H9 (cell line): ENCODE data around the gene LAMC3. TPM values are rescaled to one million over a fixed set of nuclear protein-coding genes. Genes with fewer than 3 reads are reported as not detected.

Source experiments
- DNase-seq: peaks from one replicate; pipeline ENCODE4 v3.0.0-alpha.2; 2017
- H2AFZ ChIP-seq: one replicate; pipeline ENCODE4 v1.6.1; 2013; ENCODE audit warnings: mild to moderate bottlenecking, low read length, control low read depth, moderate library complexity
- H2AK5ac ChIP-seq: 2 replicates; pipeline ENCODE4 v1.6.1; 2013; ENCODE audit warnings: low read length, control low read depth, mixed read lengths; ENCODE audit not compliant: insufficient read length
- H2BK120ac ChIP-seq: one replicate; pipeline ENCODE4 v1.6.1; 2013; ENCODE audit warnings: low read depth, mild to moderate bottlenecking, low read length, control low read depth, inconsistent platforms; ENCODE audit not compliant: poor library complexity, severe bottlenecking
- H2BK12ac ChIP-seq: 2 replicates; pipeline ENCODE4 v1.6.1; 2013; ENCODE audit warnings: low read length, control low read depth, mixed read lengths, low read depth; ENCODE audit not compliant: insufficient read length
- H2BK15ac ChIP-seq: 2 replicates; pipeline ENCODE4 v1.6.1; 2013; ENCODE audit warnings: low read depth, low read length, control low read depth
- H2BK20ac ChIP-seq: one replicate; pipeline ENCODE4 v1.6.1; 2013; ENCODE audit warnings: low read depth, mild to moderate bottlenecking, low read length, control low read depth, inconsistent platforms; ENCODE audit not compliant: poor library complexity, severe bottlenecking
- H2BK5ac ChIP-seq: 2 replicates; pipeline ENCODE4 v1.6.1; 2013; ENCODE audit warnings: low read length, control low read depth, mixed read lengths; ENCODE audit not compliant: insufficient read length
- H3K14ac ChIP-seq: 2 replicates; pipeline ENCODE4 v1.6.1; 2013; ENCODE audit warnings: low read length, control low read depth; ENCODE audit not compliant: insufficient read depth
- H3K18ac ChIP-seq: 2 replicates; pipeline ENCODE4 v1.6.1; 2013; ENCODE audit warnings: low read depth, mild to moderate bottlenecking, mixed read lengths, low read length, control low read depth; ENCODE audit not compliant: insufficient read length
- H3K23ac ChIP-seq: 2 replicates; pipeline ENCODE4 v1.6.1; 2013; ENCODE audit warnings: low read length, control low read depth, mixed read lengths, low read depth; ENCODE audit not compliant: insufficient read length
- H3K23me2 ChIP-seq: 2 replicates; pipeline ENCODE4 v1.6.1; 2013; ENCODE audit warnings: low read depth, mild to moderate bottlenecking, mixed read lengths, low read length, control low read depth; ENCODE audit not compliant: insufficient read length, poor library complexity, severe bottlenecking
- H3K27ac ChIP-seq: 2 replicates; pipeline ENCODE4 v1.5.1; 2013; ENCODE audit warnings: low read length, control low read depth, mixed read lengths, low read depth; ENCODE audit not compliant: insufficient read length
- H3K27me3 ChIP-seq: 2 replicates; pipeline ENCODE4 v1.6.1; 2013; ENCODE audit warnings: low read length, control low read depth, inconsistent platforms; ENCODE audit not compliant: insufficient read depth
- H3K4ac ChIP-seq: 2 replicates; pipeline ENCODE4 v1.6.1; 2013; ENCODE audit warnings: low read depth, mild to moderate bottlenecking, control low read depth, inconsistent platforms, low read length, moderate library complexity
- H3K4me1 ChIP-seq: 2 replicates; pipeline ENCODE4 v1.6.1; 2013; ENCODE audit warnings: low read length, control low read depth, inconsistent platforms; ENCODE audit not compliant: insufficient read depth
- H3K4me2 ChIP-seq: 2 replicates; pipeline ENCODE4 v1.6.1; 2013; ENCODE audit warnings: low read length, control low read depth, mixed read lengths; ENCODE audit not compliant: insufficient read length, insufficient read depth
- H3K56ac ChIP-seq: 2 replicates; pipeline ENCODE4 v1.6.1; 2013; ENCODE audit warnings: low read depth, mild to moderate bottlenecking, mixed read lengths, low read length, control low read depth; ENCODE audit not compliant: insufficient read length
- H3K79me1 ChIP-seq: 2 replicates; pipeline ENCODE4 v1.6.1; 2013; ENCODE audit warnings: low read depth, mild to moderate bottlenecking, moderate library complexity, low read length, control low read depth, inconsistent platforms; ENCODE audit not compliant: insufficient read depth, poor library complexity, severe bottlenecking
- H3K79me2 ChIP-seq: 2 replicates; pipeline ENCODE4 v1.6.1; 2013; ENCODE audit warnings: low read length, control low read depth, inconsistent platforms; ENCODE audit not compliant: insufficient read depth
- H3K9ac ChIP-seq: 2 replicates; pipeline ENCODE4 v1.6.1; 2013; ENCODE audit warnings: low read length, control low read depth, mixed read lengths; ENCODE audit not compliant: insufficient read length; ENCODE audit errors: extremely low read depth
- H3K9me3 ChIP-seq: one replicate; pipeline ENCODE4 v1.6.1; 2013; ENCODE audit warnings: low read depth, low read length, inconsistent platforms; ENCODE audit not compliant: control insufficient read depth
- H3T11ph ChIP-seq: one replicate; pipeline ENCODE4 v1.6.1; 2013; ENCODE audit warnings: mild to moderate bottlenecking, low read length, control low read depth, inconsistent platforms
- H4K20me1 ChIP-seq: one replicate; pipeline ENCODE4 v1.6.1; 2013; ENCODE audit not compliant: control insufficient read depth, insufficient read length, insufficient read depth
- H4K5ac ChIP-seq: 2 replicates; pipeline ENCODE4 v1.6.1; 2013; ENCODE audit warnings: low read depth, mild to moderate bottlenecking, mixed read lengths, low read length, control low read depth; ENCODE audit not compliant: insufficient read length
- H4K8ac ChIP-seq: replicated peaks from 2 replicates; pipeline ENCODE4 v1.6.1; 2013; ENCODE audit warnings: low read length, control low read depth, mixed read lengths, low read depth; ENCODE audit not compliant: insufficient read length
- H4K91ac ChIP-seq: 2 replicates; pipeline ENCODE4 v1.6.1; 2013; ENCODE audit warnings: low read depth, mild to moderate bottlenecking, moderate library complexity, mixed read lengths, low read length, control low read depth; ENCODE audit not compliant: insufficient read length
- H3K27ac Mint-ChIP-seq, 3 experiments: 2 replicates in 2 of 3; 3 replicates in 1 of 3; pipeline ENCODE4 v1.8.0; 2020 to 2021; ENCODE audit warnings: mixed read lengths in 3 of 3, mild to moderate bottlenecking in 1 of 3, moderate library complexity in 1 of 3
- H3K27me3 Mint-ChIP-seq: 2 replicates; pipeline ENCODE4 v1.8.0; 2021; ENCODE audit warnings: low read depth, mild to moderate bottlenecking, moderate library complexity, mixed read lengths
- H3K36me3 Mint-ChIP-seq, 3 experiments: 2 replicates in 2 of 3; 3 replicates in 1 of 3; pipeline ENCODE4 v1.8.0; 2020 to 2021; ENCODE audit warnings: low read depth in 3 of 3, mixed read lengths in 3 of 3; ENCODE audit not compliant: insufficient read depth in 1 of 3
- H3K4me1 Mint-ChIP-seq, 2 experiments: 2 replicates each; pipeline ENCODE4 v1.8.0; 2020; ENCODE audit warnings: mixed read lengths in 2 of 2
- H3K4me3 Mint-ChIP-seq, 2 experiments: 2 replicates in 1 of 2; 3 replicates in 1 of 2; pipeline ENCODE4 v1.8.0; 2020 to 2021; ENCODE audit warnings: mild to moderate bottlenecking in 2 of 2, mixed read lengths in 2 of 2, moderate library complexity in 1 of 2
- H3K9me3 Mint-ChIP-seq, 2 experiments: 2 replicates in 1 of 2; 3 replicates in 1 of 2; pipeline ENCODE4 v1.8.0; 2020; ENCODE audit warnings: mild to moderate bottlenecking in 2 of 2, mixed read lengths in 2 of 2, moderate library complexity in 1 of 2
- CTCF ChIP-seq: fragments of 200-600 bp; sonication (generic); conservative IDR thresholded peaks from 3 replicates; pipeline ENCODE4 v1.8.0; 2021; ENCODE audit warnings: antibody characterized with exemption, mild to moderate bottlenecking
- WGBS: extraction: QIAGEN DNeasy Blood & Tissue Kit; methylation state at CpG from one replicate; pipeline ENCODE4 v1.1.7; 2013; ENCODE audit warnings: missing lambda C conversion rate, low lambda C conversion rate, mixed read lengths; ENCODE audit not compliant: insufficient read length; ENCODE audit errors: extremely low coverage; 5-methylcytosine and 5-hydroxymethylcytosine counted together
- total RNA-seq: library from RNA; stranded (reverse); gene quantifications from 2 replicates; pipeline ENCODE4 v1.2.1, GENCODE V29; 2021

LAMC3 gene
- total RNA-seq, 1 experiment from 2014 or later = 21.7 TPM

GRCh38 chr9:130974697-130975096, 34.3 kb upstream of the LAMC3 start:
- no peak for DNase-seq
- no peak overlapping the region for H3K27ac Mint-ChIP-seq

More at GRCh38 chr9:130974697-130975096, 34.3 kb upstream of the LAMC3 start:
- Mint-ChIP-seq H3K4me3 (no peak overlapping the region), H3K27me3 (peaks cover 17% of the 10 kb centered on the region), H3K36me3 (no peaks in the 10 kb centered on the region), H3K9me3 (no peaks in the 10 kb centered on the region; a peak in 1 of 5 replicates), H3K4me1 (peaks cover 0 to 16% of the 10 kb centered on the region in 2 experiments; a peak in 3 of 4 replicates)
- Histone ChIP-seq H2BK120ac (no peak overlapping the region), H3K56ac (no peak overlapping the region), H3K23me2 (no peaks in the 10 kb centered on the region), H4K8ac (no peak overlapping the region), H3K14ac (no peak overlapping the region), H2BK5ac (no peak overlapping the region), H3K4ac (no peak overlapping the region), H4K91ac (no peak overlapping the region), H2AK5ac (no peak overlapping the region), H2AFZ (no peak overlapping the region), H3K27me3 (no peaks in the 10 kb centered on the region), H4K5ac (no peak overlapping the region), H3K79me1 (no peaks in the 10 kb centered on the region), H3K27ac (no peak overlapping the region), H3K4me2 (no peak overlapping the region), H4K20me1 (no peaks in the 10 kb centered on the region), H2BK12ac (no peak overlapping the region), H3K9me3 (no peaks in the 10 kb centered on the region), H3K4me1 (no peaks in the 10 kb centered on the region), H2BK20ac (no peak overlapping the region), H2BK15ac (no peak overlapping the region), H3K23ac (no peak overlapping the region), H3T11ph (no peak overlapping the region), H3K9ac (no peak overlapping the region), H3K79me2 (no peaks in the 10 kb centered on the region), H3K18ac (no peak overlapping the region)
- no peak for TF ChIP-seq CTCF
- WGBS = no CpG with 5 or more reads among the region's 5 CpGs
